Measurements from ENCODE around the gene KLHDC9. TPM values are rescaled to one million over a fixed set of nuclear protein-coding genes. Genes with fewer than 3 reads are reported as not detected.

KLHDC9 gene
- total RNA-seq, 4 donors from 2014 or later = 5.1 to 8.3 (median 7.6) TPM

- H3K4me1 ChIP-seq = peaks cover 26 to 57% (median 56%) of the 10 kb centered on the region in 4 donors
- peak overlapping the region in 1 of 4 donors; percentile 15 for H3K27ac ChIP-seq (replicated peaks in 1 of 4)
- 90% methylated on average over 2 of the region's 2 CpGs for WGBS
- intact Hi-C loops (cut with DNase I) = no loop called here
- TF ChIP-seq POLR2A (IDR thresholded peaks at IDR 0.05; ENCODE audit: low read depth) (no peak), EP300 (IDR thresholded peaks at IDR 0.05) (no peak), POLR2AphosphoS5 (IDR thresholded peaks at IDR 0.05) (no peak)
- TF ChIP-seq, protein P1, sequence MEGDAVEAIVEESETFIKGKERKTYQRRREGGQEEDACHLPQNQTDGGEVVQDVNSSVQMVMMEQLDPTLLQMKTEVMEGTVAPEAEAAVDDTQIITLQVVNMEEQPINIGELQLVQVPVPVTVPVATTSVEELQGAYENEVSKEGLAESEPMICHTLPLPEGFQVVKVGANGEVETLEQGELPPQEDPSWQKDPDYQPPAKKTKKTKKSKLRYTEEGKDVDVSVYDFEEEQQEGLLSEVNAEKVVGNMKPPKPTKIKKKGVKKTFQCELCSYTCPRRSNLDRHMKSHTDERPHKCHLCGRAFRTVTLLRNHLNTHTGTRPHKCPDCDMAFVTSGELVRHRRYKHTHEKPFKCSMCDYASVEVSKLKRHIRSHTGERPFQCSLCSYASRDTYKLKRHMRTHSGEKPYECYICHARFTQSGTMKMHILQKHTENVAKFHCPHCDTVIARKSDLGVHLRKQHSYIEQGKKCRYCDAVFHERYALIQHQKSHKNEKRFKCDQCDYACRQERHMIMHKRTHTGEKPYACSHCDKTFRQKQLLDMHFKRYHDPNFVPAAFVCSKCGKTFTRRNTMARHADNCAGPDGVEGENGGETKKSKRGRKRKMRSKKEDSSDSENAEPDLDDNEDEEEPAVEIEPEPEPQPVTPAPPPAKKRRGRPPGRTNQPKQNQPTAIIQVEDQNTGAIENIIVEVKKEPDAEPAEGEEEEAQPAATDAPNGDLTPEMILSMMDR (IDR thresholded peaks at IDR 0.05) = no peak
- DNase-seq (ENCODE audit: extremely low spot score) = no peak
- H3K36me3 ChIP-seq = peaks cover 39 to 80% (median 52%) of the 10 kb centered on the region in 4 donors
- no peak overlapping the region for H3K4me3 ChIP-seq
- H3K27me3 ChIP-seq = no peaks in the 10 kb centered on the region
- no peaks in the 10 kb centered on the region for H3K9me3 ChIP-seq
Observed at GRCh38 chr1:161127649-161128048, 29.5 kb downstream of the KLHDC9 start.

DNA sequence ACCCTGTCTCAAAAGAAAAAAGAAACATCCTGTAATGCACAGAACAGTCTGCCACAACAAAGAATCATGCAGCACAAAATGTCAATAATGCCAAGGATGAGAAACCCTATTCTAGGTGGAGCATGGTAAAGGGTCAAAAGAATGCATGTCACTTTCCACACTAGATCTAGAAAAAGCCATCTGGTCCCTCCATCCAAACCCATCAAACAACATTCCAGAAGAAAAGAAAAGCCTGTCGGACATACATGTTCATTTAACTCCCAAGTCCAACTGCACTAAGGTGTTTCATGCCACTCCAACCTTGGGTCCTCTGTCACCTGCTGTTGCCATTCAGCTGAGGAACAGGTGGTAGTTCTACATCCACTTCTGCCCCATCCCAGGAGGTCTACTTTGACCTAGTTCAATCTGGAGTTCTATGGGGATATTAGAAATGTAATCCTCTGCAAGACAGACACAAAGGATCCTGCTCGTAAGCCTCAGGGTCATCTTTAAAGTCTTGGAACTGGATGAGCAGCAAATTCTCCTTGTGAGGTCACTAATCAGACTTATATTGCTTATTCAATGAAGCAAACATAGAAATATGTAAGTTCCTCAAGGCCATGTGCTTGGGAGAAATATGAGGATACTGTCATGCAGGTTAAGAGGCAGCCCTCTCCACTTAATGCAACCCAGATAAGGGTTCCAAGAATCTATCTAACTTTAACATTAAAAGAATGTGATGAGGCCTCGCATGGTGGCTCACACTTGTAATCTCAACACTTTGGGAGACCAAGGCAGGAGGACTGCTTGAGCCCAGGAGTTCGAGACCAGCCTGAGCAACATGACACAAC, 30.6 kb downstream of the KLHDC9 start:
- DNase-seq (ENCODE audit: extremely low spot score) = no peak
- intact Hi-C loops (cut with DNase I) = no loop called here
- Histone ChIP-seq H3K9me3 (no peaks in the 10 kb centered on the region), H3K36me3 (peaks cover 28 to 68% (median 41%) of the 10 kb centered on the region in 4 donors), H3K27me3 (no peaks in the 10 kb centered on the region), H3K4me1 (peaks cover 30 to 63% (median 62%) of the 10 kb centered on the region in 4 donors), H3K27ac (replicated peaks in 1 of 4) (peak overlapping the region in 1 of 4 donors; percentile 7), H3K4me3 (no peak overlapping the region)
- TF ChIP-seq POLR2AphosphoS5 (IDR thresholded peaks at IDR 0.05) (no peak), EP300 (IDR thresholded peaks at IDR 0.05) (no peak), POLR2A (IDR thresholded peaks at IDR 0.05; ENCODE audit: low read depth) (no peak)
- TF ChIP-seq, protein P1 (IDR thresholded peaks at IDR 0.05) = no peak
- 88% methylated on average over 4 of the region's 4 CpGs for WGBS

DNA sequence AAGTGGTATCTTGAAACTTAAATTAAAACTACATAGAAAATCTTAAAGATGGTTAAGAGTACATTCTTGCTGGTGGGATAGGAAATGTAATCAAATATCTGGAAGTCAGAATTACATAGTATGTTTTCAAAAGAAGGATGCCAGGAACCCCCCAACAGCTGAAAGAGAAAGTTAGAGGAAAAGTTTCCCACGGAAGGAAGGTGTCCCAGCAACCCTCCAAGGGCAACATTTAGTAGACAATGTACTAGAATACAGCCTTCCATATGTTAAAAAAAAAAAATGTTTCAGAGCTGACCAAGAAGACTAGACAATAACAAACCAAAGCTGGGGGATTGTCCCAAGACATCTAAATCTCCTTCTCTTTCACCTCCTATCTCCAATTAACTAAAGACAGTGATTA, 32.1 kb downstream of the KLHDC9 start:
- H3K27me3 ChIP-seq = no peaks in the 10 kb centered on the region
- H3K4me1 ChIP-seq = peaks cover 38 to 76% (median 72%) of the 10 kb centered on the region in 4 donors
- TF ChIP-seq, protein P1 (IDR thresholded peaks at IDR 0.05) = no peak
- TF ChIP-seq EP300 (IDR thresholded peaks at IDR 0.05) = no peak
- no peak for TF ChIP-seq POLR2A (IDR thresholded peaks at IDR 0.05; ENCODE audit: low read depth)
- no peak for TF ChIP-seq POLR2AphosphoS5 (IDR thresholded peaks at IDR 0.05)
- no peak overlapping the region for H3K4me3 ChIP-seq
- WGBS = 36% methylated on average over 1 of the region's 1 CpG
- DNase-seq (ENCODE audit: extremely low spot score) = no peak
- peak overlapping the region in 1 of 4 donors; percentile 96 for H3K27ac ChIP-seq (replicated peaks in 1 of 4)
- H3K36me3 ChIP-seq = peaks cover 21 to 53% (median 30%) of the 10 kb centered on the region in 4 donors
- intact Hi-C loops (cut with DNase I) = no loop called here
- no peaks in the 10 kb centered on the region for H3K9me3 ChIP-seq

- Histone ChIP-seq H3K4me1 (peaks cover 38 to 68% (median 68%) of the 10 kb centered on the region in 4 donors), H3K9me3 (no peaks in the 10 kb centered on the region), H3K27me3 (no peaks in the 10 kb centered on the region), H3K27ac (replicated peaks in 1 of 4) (peak overlapping the region; percentile 93 to 96 (median 96)), H3K4me3 (peak overlapping the region; percentile 72 to 84 (median 81)), H3K36me3 (peaks cover 13 to 39% (median 24%) of the 10 kb centered on the region in 4 donors)
- intact Hi-C loops (cut with DNase I) = loop anchor here (2.0 kb wide), 1 partner anchor 23 kb away; no protein-coding TSS in a partner anchor
- TF ChIP-seq EP300 (IDR thresholded peaks at IDR 0.05) (no peak), POLR2A (IDR thresholded peaks at IDR 0.05; ENCODE audit: low read depth) (no peak), POLR2AphosphoS5 (IDR thresholded peaks at IDR 0.05) (peak in 1 of 2 donors; percentile 10)
- 2% methylated on average over 22 of the region's 22 CpGs for WGBS
- DNase-seq (ENCODE audit: extremely low spot score) = no peak
Observed at GRCh38 chr1:161131523-161132409, 33.6 kb downstream of the KLHDC9 start.

All from esophagus muscularis mucosa (tissue), 4 donors.